ENCODE measurements around the gene MVK. TPM values are rescaled to one million over a fixed set of nuclear protein-coding genes. Genes with fewer than 3 reads are reported as not detected.

MVK gene
- total RNA-seq, 1 experiment from 2014 or later: 19.2 TPM

GRCh38 chr12:109611223-109611622 lies 37.6 kb downstream of the MVK start:
- no peak overlapping the region for H2BK20ac ChIP-seq (ENCODE audit: low read depth, low read length, poor library complexity, severe bottlenecking)
- no peak overlapping the region for H2AK5ac ChIP-seq (ENCODE audit: insufficient read length, low read length)
- H3K56ac ChIP-seq (ENCODE audit: insufficient read length, low read depth, low read length): no peak overlapping the region
- no peaks in the 10 kb centered on the region for H3K27me3 ChIP-seq (ENCODE audit: insufficient read depth, low read length)
- TF ChIP-seq, protein P1, sequence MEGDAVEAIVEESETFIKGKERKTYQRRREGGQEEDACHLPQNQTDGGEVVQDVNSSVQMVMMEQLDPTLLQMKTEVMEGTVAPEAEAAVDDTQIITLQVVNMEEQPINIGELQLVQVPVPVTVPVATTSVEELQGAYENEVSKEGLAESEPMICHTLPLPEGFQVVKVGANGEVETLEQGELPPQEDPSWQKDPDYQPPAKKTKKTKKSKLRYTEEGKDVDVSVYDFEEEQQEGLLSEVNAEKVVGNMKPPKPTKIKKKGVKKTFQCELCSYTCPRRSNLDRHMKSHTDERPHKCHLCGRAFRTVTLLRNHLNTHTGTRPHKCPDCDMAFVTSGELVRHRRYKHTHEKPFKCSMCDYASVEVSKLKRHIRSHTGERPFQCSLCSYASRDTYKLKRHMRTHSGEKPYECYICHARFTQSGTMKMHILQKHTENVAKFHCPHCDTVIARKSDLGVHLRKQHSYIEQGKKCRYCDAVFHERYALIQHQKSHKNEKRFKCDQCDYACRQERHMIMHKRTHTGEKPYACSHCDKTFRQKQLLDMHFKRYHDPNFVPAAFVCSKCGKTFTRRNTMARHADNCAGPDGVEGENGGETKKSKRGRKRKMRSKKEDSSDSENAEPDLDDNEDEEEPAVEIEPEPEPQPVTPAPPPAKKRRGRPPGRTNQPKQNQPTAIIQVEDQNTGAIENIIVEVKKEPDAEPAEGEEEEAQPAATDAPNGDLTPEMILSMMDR (conservative IDR thresholded peaks at IDR 0.05): no peak
- H3K14ac ChIP-seq (ENCODE audit: insufficient read depth, low read length): no peak overlapping the region
- H4K5ac ChIP-seq (ENCODE audit: insufficient read length, low read depth, low read length): no peak overlapping the region
- H3K4me2 ChIP-seq (ENCODE audit: insufficient read depth, insufficient read length, low read length): no peak overlapping the region
- no peak overlapping the region for H2BK120ac ChIP-seq (ENCODE audit: low read depth, low read length, poor library complexity, severe bottlenecking)
- WGBS (ENCODE audit: extremely low coverage, insufficient read length, low lambda C conversion rate): no CpG with 5 or more reads among the region's 10 CpGs
- H3K27ac Mint-ChIP-seq: no peak overlapping the region
- no peak overlapping the region for H3K18ac ChIP-seq (ENCODE audit: insufficient read length, low read depth, low read length)
- no peaks in the 10 kb centered on the region for H3K9me3 ChIP-seq (ENCODE audit: control insufficient read depth, low read depth, low read length)
- no peaks in the 10 kb centered on the region for H3K4me1 ChIP-seq (ENCODE audit: insufficient read depth, low read length)
- no peak overlapping the region for H2BK12ac ChIP-seq (ENCODE audit: insufficient read length, low read depth, low read length)
- no peaks in the 10 kb centered on the region for H3K79me1 ChIP-seq (ENCODE audit: insufficient read depth, low read depth, low read length, poor library complexity, severe bottlenecking)
- H3K36me3 Mint-ChIP-seq (ENCODE audit: insufficient read depth in 1 of 3, low read depth in 3 of 3): no peaks in the 10 kb centered on the region; a peak in 1 of 7 replicates
- H3K9me3 Mint-ChIP-seq: no peaks in the 10 kb centered on the region
- H3K23ac ChIP-seq (ENCODE audit: insufficient read length, low read depth, low read length): no peak overlapping the region
- no peak overlapping the region for H3K4ac ChIP-seq (ENCODE audit: low read depth, low read length)
- H4K91ac ChIP-seq (ENCODE audit: insufficient read length, low read depth, low read length): no peak overlapping the region
- H3K23me2 ChIP-seq (ENCODE audit: insufficient read length, low read depth, low read length, poor library complexity, severe bottlenecking): no peaks in the 10 kb centered on the region
- no peak overlapping the region for H3T11ph ChIP-seq (ENCODE audit: low read length)
- no peak for DNase-seq
- no peak overlapping the region for H3K9ac ChIP-seq (ENCODE audit: extremely low read depth, insufficient read length, low read length)
- H4K8ac ChIP-seq (replicated peaks; ENCODE audit: insufficient read length, low read depth, low read length): no peak overlapping the region
- H3K79me2 ChIP-seq (ENCODE audit: insufficient read depth, low read length): no peaks in the 10 kb centered on the region
- H3K27ac ChIP-seq (ENCODE audit: insufficient read length, low read depth, low read length): no peak overlapping the region
- no peak overlapping the region for H2BK5ac ChIP-seq (ENCODE audit: insufficient read length, low read length)
- no peak overlapping the region for H2BK15ac ChIP-seq (ENCODE audit: low read depth, low read length)
- no peak overlapping the region for H3K4me3 Mint-ChIP-seq
- no peaks in the 10 kb centered on the region for H4K20me1 ChIP-seq (ENCODE audit: control insufficient read depth, insufficient read depth, insufficient read length)
- peaks cover 9% of the 10 kb centered on the region for H3K27me3 Mint-ChIP-seq (ENCODE audit: low read depth)
- H2AFZ ChIP-seq (ENCODE audit: low read length): no peak overlapping the region
- peaks cover 6 to 26% of the 10 kb centered on the region in 2 experiments for H3K4me1 Mint-ChIP-seq

Data from H9 (cell line).